Nephron (organoid): ENCODE data around the gene DDR2.

Source experiments
- H3K27ac Mint-ChIP-seq, 3 experiments: 2 replicates each; pipeline ENCODE4 v1.8.0; 2020; ENCODE audit warnings: mixed read lengths in 3 of 3, mild to moderate bottlenecking in 2 of 3, moderate library complexity in 1 of 3
- H3K27me3 Mint-ChIP-seq: 2 replicates; pipeline ENCODE4 v1.8.0; 2021; ENCODE audit warnings: low read depth, mild to moderate bottlenecking, moderate library complexity, mixed read lengths
- H3K36me3 Mint-ChIP-seq: 2 replicates; pipeline ENCODE4 v1.8.0; 2020; ENCODE audit warnings: low read depth, mixed read lengths
- H3K4me1 Mint-ChIP-seq: 2 replicates; pipeline ENCODE4 v1.8.0; 2020; ENCODE audit warnings: mixed read lengths
- H3K4me3 Mint-ChIP-seq, 3 experiments: 2 replicates each; pipeline ENCODE4 v1.8.0; 2020; ENCODE audit warnings: mild to moderate bottlenecking in 3 of 3, mixed read lengths in 3 of 3, moderate library complexity in 2 of 3
- H3K9me3 Mint-ChIP-seq: 2 replicates; pipeline ENCODE4 v1.8.0; 2020; ENCODE audit warnings: mixed read lengths
- CTCF ChIP-seq, 3 experiments: fragments of 200-600 bp; sonication (generic); IDR thresholded peaks; one replicate each; pipeline ENCODE4 v1.5.0; 2021; ENCODE audit warnings: antibody characterized with exemption in 3 of 3; ENCODE audit not compliant: unreplicated experiment in 3 of 3

The DDR2 gene

GRCh38 chr1:162681122-162681436, 48.8 kb downstream of the DDR2 start:
- Mint-ChIP-seq H3K4me1 (peaks cover 29% of the 10 kb centered on the region), H3K36me3 (peaks cover 45% of the 10 kb centered on the region), H3K4me3 (no peak overlapping the region), H3K27me3 (no peaks in the 10 kb centered on the region), H3K9me3 (peaks cover 17% of the 10 kb centered on the region), H3K27ac (peak overlapping the region in 2 of 3 experiments; percentile 78 to 87)
- TF ChIP-seq CTCF (IDR thresholded peaks at IDR 0.05; ENCODE audit: unreplicated experiment in 3 of 3) = no peak

- H3K27me3 Mint-ChIP-seq = no peaks in the 10 kb centered on the region
- H3K27ac Mint-ChIP-seq = peak overlapping the region; percentile 27 to 87 (median 78)
- H3K4me3 Mint-ChIP-seq = no peak overlapping the region
- H3K9me3 Mint-ChIP-seq = peaks cover 17% of the 10 kb centered on the region
- no peak for TF ChIP-seq CTCF (IDR thresholded peaks at IDR 0.05; ENCODE audit: unreplicated experiment in 3 of 3)
- peaks cover 27% of the 10 kb centered on the region for H3K4me1 Mint-ChIP-seq
- H3K36me3 Mint-ChIP-seq = peaks cover 45% of the 10 kb centered on the region
These were observed 49.8 kb downstream of the DDR2 start for GRCh38 chr1:162682013-162682419.

- no peak overlapping the region for H3K27ac Mint-ChIP-seq
These were observed 55.6 kb downstream of the DDR2 start for GRCh38 chr1:162687870-162688269.

GRCh38 chr1:162688521-162688920, 56.3 kb downstream of the DDR2 start:
- H3K36me3 Mint-ChIP-seq = peaks cover 12% of the 10 kb centered on the region
- H3K4me3 Mint-ChIP-seq = no peak overlapping the region
- H3K27ac Mint-ChIP-seq = no peak overlapping the region
- TF ChIP-seq CTCF (IDR thresholded peaks at IDR 0.05; ENCODE audit: unreplicated experiment in 3 of 3) = no peak
- H3K4me1 Mint-ChIP-seq = peaks cover 26% of the 10 kb centered on the region
- H3K27me3 Mint-ChIP-seq = no peaks in the 10 kb centered on the region
- H3K9me3 Mint-ChIP-seq = no peaks in the 10 kb centered on the region

More at GRCh38 chr1:162687870-162688269, 55.6 kb downstream of the DDR2 start:
- Mint-ChIP-seq H3K4me1 (peaks cover 21% of the 10 kb centered on the region), H3K27me3 (no peaks in the 10 kb centered on the region), H3K36me3 (peaks cover 17% of the 10 kb centered on the region), H3K9me3 (peaks cover 4% of the 10 kb centered on the region), H3K4me3 (no peak overlapping the region)
- no peak for TF ChIP-seq CTCF (IDR thresholded peaks at IDR 0.05; ENCODE audit: unreplicated experiment in 3 of 3)

GRCh38 chr1:162688931-162689330, 56.7 kb downstream of the DDR2 start:
- Mint-ChIP-seq H3K4me3 (no peak overlapping the region), H3K27me3 (no peaks in the 10 kb centered on the region), H3K36me3 (peaks cover 12% of the 10 kb centered on the region), H3K9me3 (no peaks in the 10 kb centered on the region), H3K4me1 (peaks cover 27% of the 10 kb centered on the region), H3K27ac (no peak overlapping the region)
- TF ChIP-seq CTCF (IDR thresholded peaks at IDR 0.05; ENCODE audit: unreplicated experiment in 3 of 3) = no peak

- Mint-ChIP-seq H3K36me3 (peaks cover 6% of the 10 kb centered on the region), H3K4me1 (peaks cover 20% of the 10 kb centered on the region), H3K9me3 (no peaks in the 10 kb centered on the region), H3K27me3 (no peaks in the 10 kb centered on the region), H3K27ac (peak overlapping the region in 1 of 3 experiments; percentile 46), H3K4me3 (no peak overlapping the region)
- TF ChIP-seq CTCF (IDR thresholded peaks at IDR 0.05; ENCODE audit: unreplicated experiment in 3 of 3) = no peak
These were observed 57.7 kb downstream of the DDR2 start for GRCh38 chr1:162689745-162690671.
